Uterus (tissue), 2 donors: Measurements from ENCODE around the gene BRAF.

Experiments
- POLR2A ChIP-seq, 2 donors: fragments of 450-650 bp; IDR thresholded peaks; one replicate each; pipeline ENCODE4 v1.6.1; 2016; ENCODE audit warnings: antibody characterized with exemption in 2 of 2, mild to moderate bottlenecking in 1 of 2, moderate library complexity in 1 of 2
- TF ChIP-seq, protein P1 (sequence below), 4 experiments: fragments of 200-600 bp in 2 of 4; fragments of 450-650 bp in 2 of 4; sonication (generic) in 2 of 4; IDR thresholded peaks; one replicate each; pipeline ENCODE4 v1.5.1; 2016 to 2019; ENCODE audit warnings: antibody characterized with exemption in 4 of 4, mild to moderate bottlenecking in 2 of 4, moderate library complexity in 1 of 4

GRCh38 chr7:140722254-140722653, 202.5 kb downstream of the BRAF start:
- TF ChIP-seq, protein P1, sequence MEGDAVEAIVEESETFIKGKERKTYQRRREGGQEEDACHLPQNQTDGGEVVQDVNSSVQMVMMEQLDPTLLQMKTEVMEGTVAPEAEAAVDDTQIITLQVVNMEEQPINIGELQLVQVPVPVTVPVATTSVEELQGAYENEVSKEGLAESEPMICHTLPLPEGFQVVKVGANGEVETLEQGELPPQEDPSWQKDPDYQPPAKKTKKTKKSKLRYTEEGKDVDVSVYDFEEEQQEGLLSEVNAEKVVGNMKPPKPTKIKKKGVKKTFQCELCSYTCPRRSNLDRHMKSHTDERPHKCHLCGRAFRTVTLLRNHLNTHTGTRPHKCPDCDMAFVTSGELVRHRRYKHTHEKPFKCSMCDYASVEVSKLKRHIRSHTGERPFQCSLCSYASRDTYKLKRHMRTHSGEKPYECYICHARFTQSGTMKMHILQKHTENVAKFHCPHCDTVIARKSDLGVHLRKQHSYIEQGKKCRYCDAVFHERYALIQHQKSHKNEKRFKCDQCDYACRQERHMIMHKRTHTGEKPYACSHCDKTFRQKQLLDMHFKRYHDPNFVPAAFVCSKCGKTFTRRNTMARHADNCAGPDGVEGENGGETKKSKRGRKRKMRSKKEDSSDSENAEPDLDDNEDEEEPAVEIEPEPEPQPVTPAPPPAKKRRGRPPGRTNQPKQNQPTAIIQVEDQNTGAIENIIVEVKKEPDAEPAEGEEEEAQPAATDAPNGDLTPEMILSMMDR (IDR thresholded peaks at IDR 0.05): no peak
- TF ChIP-seq POLR2A (IDR thresholded peaks at IDR 0.05): no peak
